ENCODE data around the gene DYNC1H1. TPM values are rescaled to one million over a fixed set of nuclear protein-coding genes. Genes with fewer than 3 reads are reported as not detected.

The DYNC1H1 gene
- total and polyA plus RNA-seq, 2 experiments from 2014 or later: 179 to 635 TPM

DNA sequence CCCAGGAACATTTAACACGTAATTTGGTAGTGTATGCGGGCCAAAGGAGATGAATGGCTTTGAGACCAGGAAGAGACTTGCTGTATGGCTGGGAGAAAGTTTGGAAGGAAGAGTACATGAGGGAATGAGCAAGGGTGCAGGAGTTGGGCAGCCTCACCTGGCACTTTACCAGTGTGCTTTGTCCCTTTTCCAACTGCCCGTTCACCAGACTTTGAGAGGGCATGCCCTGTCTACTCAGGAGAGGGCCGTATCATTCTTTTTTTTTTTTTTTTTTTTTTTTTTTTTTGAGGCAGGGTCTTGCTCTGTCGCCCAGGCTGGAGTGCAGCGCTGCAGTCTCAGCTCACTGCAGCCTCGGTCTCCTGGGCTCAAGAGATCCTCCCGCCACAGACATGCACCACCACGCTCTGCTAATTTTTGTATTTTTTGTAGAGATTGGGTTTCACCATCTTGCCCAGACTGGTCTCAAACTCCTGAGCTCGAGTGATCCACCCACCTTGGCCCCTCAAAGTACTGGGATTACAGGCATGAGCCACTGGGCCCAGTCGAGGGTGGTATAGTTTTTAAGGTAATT, 6.5 kb downstream of the DYNC1H1 start:
- H3K36me3 Mint-ChIP-seq (ENCODE audit: low read depth): peaks cover 19% of the 10 kb centered on the region
- peaks cover 7% of the 10 kb centered on the region; the same call in 1 of the 2 replicates for H3K4me1 ChIP-seq (ENCODE audit: insufficient read depth)
- no peaks in the 10 kb centered on the region for H3K9me3 Mint-ChIP-seq
- H3K27me3 Mint-ChIP-seq (ENCODE audit: insufficient read depth, low read depth, poor library complexity): peaks cover 3% of the 10 kb centered on the region
- TF ChIP-seq, protein P1, sequence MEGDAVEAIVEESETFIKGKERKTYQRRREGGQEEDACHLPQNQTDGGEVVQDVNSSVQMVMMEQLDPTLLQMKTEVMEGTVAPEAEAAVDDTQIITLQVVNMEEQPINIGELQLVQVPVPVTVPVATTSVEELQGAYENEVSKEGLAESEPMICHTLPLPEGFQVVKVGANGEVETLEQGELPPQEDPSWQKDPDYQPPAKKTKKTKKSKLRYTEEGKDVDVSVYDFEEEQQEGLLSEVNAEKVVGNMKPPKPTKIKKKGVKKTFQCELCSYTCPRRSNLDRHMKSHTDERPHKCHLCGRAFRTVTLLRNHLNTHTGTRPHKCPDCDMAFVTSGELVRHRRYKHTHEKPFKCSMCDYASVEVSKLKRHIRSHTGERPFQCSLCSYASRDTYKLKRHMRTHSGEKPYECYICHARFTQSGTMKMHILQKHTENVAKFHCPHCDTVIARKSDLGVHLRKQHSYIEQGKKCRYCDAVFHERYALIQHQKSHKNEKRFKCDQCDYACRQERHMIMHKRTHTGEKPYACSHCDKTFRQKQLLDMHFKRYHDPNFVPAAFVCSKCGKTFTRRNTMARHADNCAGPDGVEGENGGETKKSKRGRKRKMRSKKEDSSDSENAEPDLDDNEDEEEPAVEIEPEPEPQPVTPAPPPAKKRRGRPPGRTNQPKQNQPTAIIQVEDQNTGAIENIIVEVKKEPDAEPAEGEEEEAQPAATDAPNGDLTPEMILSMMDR (conservative IDR thresholded peaks at IDR 0.05; ENCODE audit: low read depth in 2 of 2): no peak
- no peak for TF ChIP-seq EZH2phosphoT487 (IDR thresholded peaks at IDR 0.05; ENCODE audit: unreplicated experiment)
- no peak for TF ChIP-seq ZNF114 (CRISPR knock-in tag; IDR thresholded peaks at IDR 0.05)
- no peak for TF ChIP-seq EZH2 (IDR thresholded peaks at IDR 0.05; ENCODE audit: low read depth, unreplicated experiment)
- TF ChIP-seq CREB1 (CRISPR knock-in tag; IDR thresholded peaks at IDR 0.05; ENCODE audit: low read depth): no peak
- TF ChIP-seq, protein P2, sequence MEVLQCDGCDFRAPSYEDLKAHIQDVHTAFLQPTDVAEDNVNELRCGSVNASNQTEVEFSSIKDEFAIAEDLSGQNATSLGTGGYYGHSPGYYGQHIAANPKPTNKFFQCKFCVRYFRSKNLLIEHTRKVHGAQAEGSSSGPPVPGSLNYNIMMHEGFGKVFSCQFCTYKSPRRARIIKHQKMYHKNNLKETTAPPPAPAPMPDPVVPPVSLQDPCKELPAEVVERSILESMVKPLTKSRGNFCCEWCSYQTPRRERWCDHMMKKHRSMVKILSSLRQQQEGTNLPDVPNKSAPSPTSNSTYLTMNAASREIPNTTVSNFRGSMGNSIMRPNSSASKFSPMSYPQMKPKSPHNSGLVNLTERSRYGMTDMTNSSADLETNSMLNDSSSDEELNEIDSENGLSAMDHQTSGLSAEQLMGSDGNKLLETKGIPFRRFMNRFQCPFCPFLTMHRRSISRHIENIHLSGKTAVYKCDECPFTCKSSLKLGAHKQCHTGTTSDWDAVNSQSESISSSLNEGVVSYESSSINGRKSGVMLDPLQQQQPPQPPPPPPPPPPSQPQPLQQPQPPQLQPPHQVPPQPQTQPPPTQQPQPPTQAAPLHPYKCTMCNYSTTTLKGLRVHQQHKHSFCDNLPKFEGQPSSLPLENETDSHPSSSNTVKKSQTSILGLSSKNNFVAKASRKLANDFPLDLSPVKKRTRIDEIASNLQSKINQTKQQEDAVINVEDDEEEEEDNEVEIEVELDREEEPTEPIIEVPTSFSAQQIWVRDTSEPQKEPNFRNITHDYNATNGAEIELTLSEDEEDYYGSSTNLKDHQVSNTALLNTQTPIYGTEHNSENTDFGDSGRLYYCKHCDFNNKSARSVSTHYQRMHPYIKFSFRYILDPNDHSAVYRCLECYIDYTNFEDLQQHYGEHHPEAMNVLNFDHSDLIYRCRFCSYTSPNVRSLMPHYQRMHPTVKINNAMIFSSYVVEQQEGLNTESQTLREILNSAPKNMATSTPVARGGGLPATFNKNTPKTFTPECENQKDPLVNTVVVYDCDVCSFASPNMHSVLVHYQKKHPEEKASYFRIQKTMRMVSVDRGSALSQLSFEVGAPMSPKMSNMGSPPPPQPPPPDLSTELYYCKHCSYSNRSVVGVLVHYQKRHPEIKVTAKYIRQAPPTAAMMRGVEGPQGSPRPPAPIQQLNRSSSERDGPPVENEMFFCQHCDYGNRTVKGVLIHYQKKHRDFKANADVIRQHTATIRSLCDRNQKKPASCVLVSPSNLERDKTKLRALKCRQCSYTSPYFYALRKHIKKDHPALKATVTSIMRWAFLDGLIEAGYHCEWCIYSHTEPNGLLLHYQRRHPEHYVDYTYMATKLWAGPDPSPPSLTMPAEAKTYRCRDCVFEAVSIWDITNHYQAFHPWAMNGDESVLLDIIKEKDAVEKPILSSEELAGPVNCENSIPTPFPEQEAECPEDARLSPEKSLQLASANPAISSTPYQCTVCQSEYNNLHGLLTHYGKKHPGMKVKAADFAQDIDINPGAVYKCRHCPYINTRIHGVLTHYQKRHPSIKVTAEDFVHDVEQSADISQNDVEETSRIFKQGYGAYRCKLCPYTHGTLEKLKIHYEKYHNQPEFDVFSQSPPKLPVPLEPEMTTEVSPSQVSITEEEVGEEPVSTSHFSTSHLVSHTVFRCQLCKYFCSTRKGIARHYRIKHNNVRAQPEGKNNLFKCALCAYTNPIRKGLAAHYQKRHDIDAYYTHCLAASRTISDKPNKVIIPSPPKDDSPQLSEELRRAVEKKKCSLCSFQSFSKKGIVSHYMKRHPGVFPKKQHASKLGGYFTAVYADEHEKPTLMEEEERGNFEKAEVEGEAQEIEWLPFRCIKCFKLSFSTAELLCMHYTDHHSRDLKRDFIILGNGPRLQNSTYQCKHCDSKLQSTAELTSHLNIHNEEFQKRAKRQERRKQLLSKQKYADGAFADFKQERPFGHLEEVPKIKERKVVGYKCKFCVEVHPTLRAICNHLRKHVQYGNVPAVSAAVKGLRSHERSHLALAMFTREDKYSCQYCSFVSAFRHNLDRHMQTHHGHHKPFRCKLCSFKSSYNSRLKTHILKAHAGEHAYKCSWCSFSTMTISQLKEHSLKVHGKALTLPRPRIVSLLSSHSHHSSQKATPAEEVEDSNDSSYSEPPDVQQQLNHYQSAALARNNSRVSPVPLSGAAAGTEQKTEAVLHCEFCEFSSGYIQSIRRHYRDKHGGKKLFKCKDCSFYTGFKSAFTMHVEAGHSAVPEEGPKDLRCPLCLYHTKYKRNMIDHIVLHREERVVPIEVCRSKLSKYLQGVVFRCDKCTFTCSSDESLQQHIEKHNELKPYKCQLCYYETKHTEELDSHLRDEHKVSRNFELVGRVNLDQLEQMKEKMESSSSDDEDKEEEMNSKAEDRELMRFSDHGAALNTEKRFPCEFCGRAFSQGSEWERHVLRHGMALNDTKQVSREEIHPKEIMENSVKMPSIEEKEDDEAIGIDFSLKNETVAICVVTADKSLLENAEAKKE (CRISPR knock-in tag; IDR thresholded peaks at IDR 0.05): no peak
- TF ChIP-seq, protein P3, sequence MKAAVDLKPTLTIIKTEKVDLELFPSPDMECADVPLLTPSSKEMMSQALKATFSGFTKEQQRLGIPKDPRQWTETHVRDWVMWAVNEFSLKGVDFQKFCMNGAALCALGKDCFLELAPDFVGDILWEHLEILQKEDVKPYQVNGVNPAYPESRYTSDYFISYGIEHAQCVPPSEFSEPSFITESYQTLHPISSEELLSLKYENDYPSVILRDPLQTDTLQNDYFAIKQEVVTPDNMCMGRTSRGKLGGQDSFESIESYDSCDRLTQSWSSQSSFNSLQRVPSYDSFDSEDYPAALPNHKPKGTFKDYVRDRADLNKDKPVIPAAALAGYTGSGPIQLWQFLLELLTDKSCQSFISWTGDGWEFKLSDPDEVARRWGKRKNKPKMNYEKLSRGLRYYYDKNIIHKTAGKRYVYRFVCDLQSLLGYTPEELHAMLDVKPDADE (IDR thresholded peaks at IDR 0.05): no peak
- TF ChIP-seq NANOG (IDR thresholded peaks at IDR 0.05; ENCODE audit: borderline replicate concordance): no peak
- TF ChIP-seq, protein P4, sequence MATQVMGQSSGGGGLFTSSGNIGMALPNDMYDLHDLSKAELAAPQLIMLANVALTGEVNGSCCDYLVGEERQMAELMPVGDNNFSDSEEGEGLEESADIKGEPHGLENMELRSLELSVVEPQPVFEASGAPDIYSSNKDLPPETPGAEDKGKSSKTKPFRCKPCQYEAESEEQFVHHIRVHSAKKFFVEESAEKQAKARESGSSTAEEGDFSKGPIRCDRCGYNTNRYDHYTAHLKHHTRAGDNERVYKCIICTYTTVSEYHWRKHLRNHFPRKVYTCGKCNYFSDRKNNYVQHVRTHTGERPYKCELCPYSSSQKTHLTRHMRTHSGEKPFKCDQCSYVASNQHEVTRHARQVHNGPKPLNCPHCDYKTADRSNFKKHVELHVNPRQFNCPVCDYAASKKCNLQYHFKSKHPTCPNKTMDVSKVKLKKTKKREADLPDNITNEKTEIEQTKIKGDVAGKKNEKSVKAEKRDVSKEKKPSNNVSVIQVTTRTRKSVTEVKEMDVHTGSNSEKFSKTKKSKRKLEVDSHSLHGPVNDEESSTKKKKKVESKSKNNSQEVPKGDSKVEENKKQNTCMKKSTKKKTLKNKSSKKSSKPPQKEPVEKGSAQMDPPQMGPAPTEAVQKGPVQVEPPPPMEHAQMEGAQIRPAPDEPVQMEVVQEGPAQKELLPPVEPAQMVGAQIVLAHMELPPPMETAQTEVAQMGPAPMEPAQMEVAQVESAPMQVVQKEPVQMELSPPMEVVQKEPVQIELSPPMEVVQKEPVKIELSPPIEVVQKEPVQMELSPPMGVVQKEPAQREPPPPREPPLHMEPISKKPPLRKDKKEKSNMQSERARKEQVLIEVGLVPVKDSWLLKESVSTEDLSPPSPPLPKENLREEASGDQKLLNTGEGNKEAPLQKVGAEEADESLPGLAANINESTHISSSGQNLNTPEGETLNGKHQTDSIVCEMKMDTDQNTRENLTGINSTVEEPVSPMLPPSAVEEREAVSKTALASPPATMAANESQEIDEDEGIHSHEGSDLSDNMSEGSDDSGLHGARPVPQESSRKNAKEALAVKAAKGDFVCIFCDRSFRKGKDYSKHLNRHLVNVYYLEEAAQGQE (IDR thresholded peaks at IDR 0.05; ENCODE audit: unreplicated experiment): no peak
- no peak for TF ChIP-seq STAT1 (IDR thresholded peaks at IDR 0.05; ENCODE audit: unreplicated experiment)
- no peak for TF ChIP-seq ZNF331 (CRISPR knock-in tag; IDR thresholded peaks at IDR 0.05; ENCODE audit: low read depth)
- no peak for TF ChIP-seq POLR2AphosphoS5 (IDR thresholded peaks at IDR 0.05; ENCODE audit: low read depth)
- no peak for TF ChIP-seq JUNB (IDR thresholded peaks at IDR 0.05; ENCODE audit: unreplicated experiment)
- H4K20me1 ChIP-seq (replicated peaks; ENCODE audit: insufficient read depth): peaks cover 40% of the 10 kb centered on the region
- H3K4me3 Mint-ChIP-seq: no peak overlapping the region; the same call in 2 of the 3 replicates
- H3K4me1 Mint-ChIP-seq: peaks cover 12% of the 10 kb centered on the region
- no peak overlapping the region for H3K4me3 ChIP-seq
- H3K27ac Mint-ChIP-seq: no peak overlapping the region
- H3K27me3 ChIP-seq (ENCODE audit: insufficient read depth): no peaks in the 10 kb centered on the region
- ATAC-seq (no peak), DNase-seq (ENCODE audit: low spot score) (no peak)
- H3K79me2 ChIP-seq (replicated peaks; ENCODE audit: insufficient read depth): peaks cover 100% of the 10 kb centered on the region
- H3K9me2 ChIP-seq (ENCODE audit: insufficient read depth): no peaks in the 10 kb centered on the region
- no peak overlapping the region for H3K4me2 ChIP-seq
- no peaks in the 10 kb centered on the region for H3K36me3 ChIP-seq (ENCODE audit: insufficient read depth)
- H2AFZ ChIP-seq: no peak overlapping the region
- H3K27ac ChIP-seq (ENCODE audit: low read depth): no peak overlapping the region
- H3F3A ChIP-seq (replicated peaks; ENCODE audit: low read depth): no peaks in the 10 kb centered on the region
